OCI-LY1 (cell line): ENCODE measurements around the gene SLC26A4.

Source experiments
- H2AFZ ChIP-seq: fragments of 200-600 bp; sonication (generic), shearing (Covaris generic); 2 replicates; pipeline ENCODE4 v1.6.0; 2014; ENCODE audit warnings: antibody characterized with exemption, mild to moderate bottlenecking, low read length
- H3F3A ChIP-seq: fragments of 200-600 bp; sonication (generic), shearing (Covaris generic); 2 replicates; pipeline ENCODE4 v1.6.0; 2014; ENCODE audit warnings: mild to moderate bottlenecking, antibody characterized with exemption, low read length, moderate library complexity; ENCODE audit not compliant: insufficient read depth
- H3K27ac ChIP-seq: fragments of 200-600 bp; sonication (generic); 2 replicates; pipeline ENCODE4 v1.5.1; 2014; ENCODE audit warnings: low read length, mixed run types, mild to moderate bottlenecking, low read depth; ENCODE audit not compliant: poor library complexity, severe bottlenecking
- H3K27me3 ChIP-seq: fragments of 200-600 bp; sonication (generic); 2 replicates; pipeline ENCODE4 v1.6.0; 2014; ENCODE audit warnings: antibody characterized with exemption, mild to moderate bottlenecking, low read length, moderate library complexity; ENCODE audit not compliant: insufficient read depth
- H3K36me3 ChIP-seq: fragments of 200-600 bp; sonication (generic); 2 replicates; pipeline ENCODE4 v1.6.1; 2014; ENCODE audit warnings: mild to moderate bottlenecking, antibody characterized with exemption, low read length, moderate library complexity, mixed read lengths; ENCODE audit not compliant: insufficient read depth
- H3K4me1 ChIP-seq: fragments of 200-600 bp; sonication (generic); 2 replicates; pipeline ENCODE4 v1.5.1; 2014; ENCODE audit warnings: mild to moderate bottlenecking, low read length, moderate library complexity; ENCODE audit not compliant: insufficient read depth, severe bottlenecking
- H3K4me2 ChIP-seq: fragments of 200-600 bp; sonication (generic), shearing (Covaris generic); 2 replicates; pipeline ENCODE4 v1.6.1; 2014; ENCODE audit warnings: low read length
- H3K4me3 ChIP-seq: fragments of 200-600 bp; sonication (generic); 2 replicates; pipeline ENCODE4 v1.5.1; 2014; ENCODE audit warnings: low read length, low read depth, mild to moderate bottlenecking, mixed read lengths; ENCODE audit not compliant: poor library complexity, severe bottlenecking
- H3K79me2 ChIP-seq: fragments of 200-600 bp; shearing (Covaris generic); 2 replicates; pipeline ENCODE4 v1.6.1; 2016; ENCODE audit warnings: mixed run types, low read length, mixed read lengths; ENCODE audit not compliant: insufficient read depth
- H3K9ac ChIP-seq: fragments of 200-600 bp; sonication (generic), shearing (Covaris generic); 2 replicates; pipeline ENCODE4 v1.6.1; 2014; ENCODE audit warnings: mild to moderate bottlenecking, low read length, mixed read lengths
- H3K9me2 ChIP-seq: fragments of 200-600 bp; sonication (generic), shearing (Covaris generic); 2 replicates; pipeline ENCODE4 v1.6.1; 2014; ENCODE audit warnings: low read depth, mild to moderate bottlenecking, low read length, mixed read lengths
- H3K9me3 ChIP-seq: fragments of 200-600 bp; shearing (Covaris generic); 2 replicates; pipeline ENCODE4 v1.6.1; 2014; ENCODE audit warnings: low read length, mixed read lengths
- H4K20me1 ChIP-seq: fragments of 200-600 bp; sonication (generic), shearing (Covaris generic); 2 replicates; pipeline ENCODE4 v1.6.0; 2016; ENCODE audit warnings: mild to moderate bottlenecking, low read length; ENCODE audit not compliant: insufficient read depth
- CTCF ChIP-seq: fragments of 200-600 bp; sonication (generic), shearing (Covaris generic); IDR thresholded peaks from 2 replicates; pipeline ENCODE4 v1.5.1; 2017; ENCODE audit warnings: mild to moderate bottlenecking, antibody characterized with exemption, low read length, moderate library complexity, mixed read lengths
- EZH2 ChIP-seq: fragments of 200-600 bp; sonication (generic), shearing (Covaris generic); IDR thresholded peaks from 2 replicates; pipeline ENCODE4 v1.8.0; 2017; ENCODE audit warnings: borderline replicate concordance, mixed run types, mild to moderate bottlenecking, antibody characterized with exemption, low read length, moderate library complexity, mixed read lengths

SLC26A4 gene

GRCh38 chr7:107615910-107616680 is 44.5 kb upstream of the SLC26A4 start:
- Histone ChIP-seq H3K4me3 (no peak overlapping the region), H2AFZ (no peak overlapping the region), H3K9ac (no peak overlapping the region), H3K9me3 (no peaks in the 10 kb centered on the region), H3K4me1 (no peaks in the 10 kb centered on the region), H3K36me3 (peaks cover 41% of the 10 kb centered on the region), H3K79me2 (no peaks in the 10 kb centered on the region), H3K9me2 (no peaks in the 10 kb centered on the region), H3F3A (no peaks in the 10 kb centered on the region), H4K20me1 (no peaks in the 10 kb centered on the region), H3K4me2 (no peak overlapping the region), H3K27me3 (no peaks in the 10 kb centered on the region), H3K27ac (no peak overlapping the region)
- TF ChIP-seq CTCF = no peak
- TF ChIP-seq EZH2 = no peak

- H3K27ac ChIP-seq = no peak overlapping the region
- no peaks in the 10 kb centered on the region for H3K79me2 ChIP-seq
- no peaks in the 10 kb centered on the region for H3K9me2 ChIP-seq
- no peaks in the 10 kb centered on the region for H3K27me3 ChIP-seq
- no peak overlapping the region for H2AFZ ChIP-seq
- H3K9me3 ChIP-seq = no peaks in the 10 kb centered on the region
- no peak overlapping the region for H3K4me3 ChIP-seq
- H3K4me2 ChIP-seq = no peak overlapping the region
- H4K20me1 ChIP-seq = no peaks in the 10 kb centered on the region
- H3K9ac ChIP-seq = no peak overlapping the region
- no peaks in the 10 kb centered on the region for H3F3A ChIP-seq
- no peaks in the 10 kb centered on the region for H3K4me1 ChIP-seq
- peaks cover 11% of the 10 kb centered on the region; the same call in 1 of the 2 replicates for H3K36me3 ChIP-seq
- TF ChIP-seq EZH2 (no peak), CTCF (no peak)
Observed at GRCh38 chr7:107622429-107622828, 38.2 kb upstream of the SLC26A4 start.

GRCh38 chr7:107622894-107623293 is 37.7 kb upstream of the SLC26A4 start:
- Histone ChIP-seq H3K4me1 (no peaks in the 10 kb centered on the region), H3K4me2 (no peak overlapping the region), H3K27ac (no peak overlapping the region), H4K20me1 (no peaks in the 10 kb centered on the region), H2AFZ (no peak overlapping the region), H3K4me3 (no peak overlapping the region), H3F3A (no peaks in the 10 kb centered on the region), H3K36me3 (peaks cover 6% of the 10 kb centered on the region; the same call in 1 of the 2 replicates), H3K9me2 (no peaks in the 10 kb centered on the region), H3K79me2 (no peaks in the 10 kb centered on the region), H3K27me3 (no peaks in the 10 kb centered on the region), H3K9ac (no peak overlapping the region), H3K9me3 (no peaks in the 10 kb centered on the region)
- TF ChIP-seq CTCF (no peak), EZH2 (no peak)
